ENCODE data around the gene SH3BP1. TPM values are rescaled to one million over a fixed set of nuclear protein-coding genes. Genes with fewer than 3 reads are reported as not detected.
A peak's percentile ranks its signal among the peaks of the same experiment; 100 is the strongest.

The SH3BP1 gene
- polyA plus RNA-seq, 3 donors = 20.0 to 214 (median 20.0) TPM

GRCh38 chr22:37604074-37604473 is 35.4 kb upstream of the SH3BP1 start:
- H3K4me3 Mint-ChIP-seq = no peak overlapping the region
- no peaks in the 10 kb centered on the region for H3K9me3 Mint-ChIP-seq
- H3K36me3 Mint-ChIP-seq = no peaks in the 10 kb centered on the region
- no peak for TF ChIP-seq CTCF (IDR thresholded peaks at IDR 0.05)
- Histone ChIP-seq H3K9me3 (replicated peaks in 1 of 2; ENCODE audit: control insufficient read depth in 1 of 2, insufficient read depth in 1 of 2, low read length in 2 of 2) (no peaks in the 10 kb centered on the region), H3K4me1 (ENCODE audit: control insufficient read depth in 1 of 2, insufficient read depth in 2 of 2, low read length in 2 of 2) (peaks cover 18 to 21% of the 10 kb centered on the region in 2 donors), H3K79me2 (ENCODE audit: insufficient read depth, low read length) (peaks cover 3% of the 10 kb centered on the region), H3K4me3 (replicated peaks in 1 of 3; ENCODE audit: low read depth in 2 of 3, low read length in 3 of 3) (no peak overlapping the region), H3K36me3 (replicated peaks in 1 of 2; ENCODE audit: control insufficient read depth in 1 of 2, insufficient read depth in 2 of 2, low read length in 2 of 2) (no peaks in the 10 kb centered on the region), H3K9ac (ENCODE audit: insufficient read depth, low read length, poor library complexity, severe bottlenecking) (no peak overlapping the region), H2AFZ (ENCODE audit: insufficient read depth, low read depth, low read length, poor library complexity, severe bottlenecking) (no peak overlapping the region), H3K27me3 (ENCODE audit: control insufficient read depth in 2 of 2, insufficient read depth in 2 of 2, low read length in 2 of 2) (no peaks in the 10 kb centered on the region), H4K20me1 (ENCODE audit: insufficient read depth, low read length) (no peaks in the 10 kb centered on the region), H3K27ac (ENCODE audit: low read depth in 1 of 2, low read length in 2 of 2) (no peak overlapping the region), H3K4me2 (replicated peaks; ENCODE audit: extremely low read depth, low read length, poor library complexity, severe bottlenecking) (no peak overlapping the region)
- no peak overlapping the region for H3K27ac Mint-ChIP-seq
- intact Hi-C loops (cut with micrococcal nuclease) = no loop called here
- DNase-seq = no peak
- H3K27me3 Mint-ChIP-seq (ENCODE audit: low read depth in 3 of 3) = peaks cover 7 to 15% (median 13%) of the 10 kb centered on the region in 3 donors
- H3K4me1 Mint-ChIP-seq = peaks cover 36% of the 10 kb centered on the region
- 100% methylated on average over 3 of the region's 6 CpGs for WGBS (ENCODE audit: insufficient coverage)

GRCh38 chr22:37604875-37605274 is 34.6 kb upstream of the SH3BP1 start:
- H3K27ac ChIP-seq (ENCODE audit: low read depth in 1 of 2, low read length in 2 of 2) = no peak overlapping the region
- WGBS (ENCODE audit: insufficient coverage) = 41% methylated on average over 3 of the region's 5 CpGs
- DNase-seq = peak in 1 of 3 donors; percentile 41
- H3K4me2 ChIP-seq (replicated peaks; ENCODE audit: extremely low read depth, low read length, poor library complexity, severe bottlenecking) = no peak overlapping the region
- intact Hi-C loops (cut with micrococcal nuclease) = loop anchor here in 1 of 2 donors (5.0 kb wide), 1 partner anchor 37 kb away; no protein-coding TSS in a partner anchor
- Mint-ChIP-seq H3K27me3 (ENCODE audit: low read depth in 3 of 3) (peaks cover 7 to 15% (median 15%) of the 10 kb centered on the region in 3 donors), H3K36me3 (no peaks in the 10 kb centered on the region), H3K9me3 (no peaks in the 10 kb centered on the region), H3K4me1 (peaks cover 41% of the 10 kb centered on the region), H3K4me3 (no peak overlapping the region), H3K27ac (peak overlapping the region in 1 of 7 donors; percentile 40)
- no peaks in the 10 kb centered on the region for H4K20me1 ChIP-seq (ENCODE audit: insufficient read depth, low read length)
- H3K4me1 ChIP-seq (ENCODE audit: control insufficient read depth in 1 of 2, insufficient read depth in 2 of 2, low read length in 2 of 2) = peaks cover 23 to 26% of the 10 kb centered on the region in 2 donors
- no peak for TF ChIP-seq CTCF (IDR thresholded peaks at IDR 0.05)
- no peak overlapping the region for H2AFZ ChIP-seq (ENCODE audit: insufficient read depth, low read depth, low read length, poor library complexity, severe bottlenecking)
- no peaks in the 10 kb centered on the region for H3K27me3 ChIP-seq (ENCODE audit: control insufficient read depth in 2 of 2, insufficient read depth in 2 of 2, low read length in 2 of 2)
- no peaks in the 10 kb centered on the region for H3K36me3 ChIP-seq (replicated peaks in 1 of 2; ENCODE audit: control insufficient read depth in 1 of 2, insufficient read depth in 2 of 2, low read length in 2 of 2)
- H3K79me2 ChIP-seq (ENCODE audit: insufficient read depth, low read length) = peaks cover 11% of the 10 kb centered on the region
- no peaks in the 10 kb centered on the region for H3K9me3 ChIP-seq (replicated peaks in 1 of 2; ENCODE audit: control insufficient read depth in 1 of 2, insufficient read depth in 1 of 2, low read length in 2 of 2)
- no peak overlapping the region for H3K9ac ChIP-seq (ENCODE audit: insufficient read depth, low read length, poor library complexity, severe bottlenecking)
- H3K4me3 ChIP-seq (replicated peaks in 1 of 3; ENCODE audit: low read depth in 2 of 3, low read length in 3 of 3) = no peak overlapping the region

Measured in CD14-positive monocyte (primary cell).